Embryonic facial prominence (tissue), 1 donor: ENCODE measurements around the gene RPL37A.
"Not testable (repeated sequence)": the region's sequence is repeated elsewhere in the genome, so short reads cannot be mapped to it uniquely, and the experiment has no call there.

Experiments used
- DNase-seq: peaks from one replicate; pipeline ENCODE4 v3.0.0-alpha.2; 2016; ENCODE audit errors: extremely low spot score

Gene RPL37A

GRCh38 chr2:216517447-216518225 is 19.0 kb downstream of the RPL37A start:
- DNase-seq = no peak

GRCh38 chr2:216518566-216519119 is 20.0 kb downstream of the RPL37A start:
- DNase-seq = not testable (repeated sequence)

GRCh38 chr2:216519154-216519762 is 20.6 kb downstream of the RPL37A start:
- peak; percentile 80 for DNase-seq

- no peak for DNase-seq
These were observed 21.5 kb downstream of the RPL37A start for GRCh38 chr2:216520112-216520511.

GRCh38 chr2:216522892-216523502 is 24.4 kb downstream of the RPL37A start:
- DNase-seq = no peak

- DNase-seq = no peak
These were observed 27.3 kb downstream of the RPL37A start for GRCh38 chr2:216525972-216526371.

GRCh38 chr2:216526939-216527338 is 28.3 kb downstream of the RPL37A start:
- no peak for DNase-seq

- no peak for DNase-seq
These were observed 29.0 kb downstream of the RPL37A start for GRCh38 chr2:216527600-216527999.

GRCh38 chr2:216532562-216532961 is 33.9 kb downstream of the RPL37A start:
- no peak for DNase-seq

GRCh38 chr2:216533609-216534008 is 35.0 kb downstream of the RPL37A start:
- DNase-seq = no peak

GRCh38 chr2:216534809-216535208 is 36.2 kb downstream of the RPL37A start:
- no peak for DNase-seq

GRCh38 chr2:216535454-216535995 is 36.9 kb downstream of the RPL37A start:
- DNase-seq = no peak

- DNase-seq = peak; percentile 60
These were observed 38.1 kb downstream of the RPL37A start for GRCh38 chr2:216536734-216537210.

- no peak for DNase-seq
These were observed 38.7 kb downstream of the RPL37A start for GRCh38 chr2:216537366-216537765.

GRCh38 chr2:216538538-216538937 is 39.9 kb downstream of the RPL37A start:
- no peak for DNase-seq

- DNase-seq = no peak
These were observed 40.5 kb downstream of the RPL37A start for GRCh38 chr2:216539120-216539519.

GRCh38 chr2:216539791-216540241 is 41.2 kb downstream of the RPL37A start:
- DNase-seq = no peak

- DNase-seq = no peak
These were observed 42.3 kb downstream of the RPL37A start for GRCh38 chr2:216540920-216541319.

- no peak for DNase-seq
These were observed 42.9 kb downstream of the RPL37A start for GRCh38 chr2:216541505-216541904.

GRCh38 chr2:216545359-216545758 is 46.7 kb downstream of the RPL37A start:
- DNase-seq = no peak

GRCh38 chr2:216546241-216546640 is 47.6 kb downstream of the RPL37A start:
- DNase-seq = no peak
